ENCODE measurements around the gene ANAPC2. TPM values are rescaled to one million over a fixed set of nuclear protein-coding genes. Genes with fewer than 3 reads are reported as not detected.

The ANAPC2 gene
- total RNA-seq, 1 experiment from 2014 or later = 17.6 TPM

DNA sequence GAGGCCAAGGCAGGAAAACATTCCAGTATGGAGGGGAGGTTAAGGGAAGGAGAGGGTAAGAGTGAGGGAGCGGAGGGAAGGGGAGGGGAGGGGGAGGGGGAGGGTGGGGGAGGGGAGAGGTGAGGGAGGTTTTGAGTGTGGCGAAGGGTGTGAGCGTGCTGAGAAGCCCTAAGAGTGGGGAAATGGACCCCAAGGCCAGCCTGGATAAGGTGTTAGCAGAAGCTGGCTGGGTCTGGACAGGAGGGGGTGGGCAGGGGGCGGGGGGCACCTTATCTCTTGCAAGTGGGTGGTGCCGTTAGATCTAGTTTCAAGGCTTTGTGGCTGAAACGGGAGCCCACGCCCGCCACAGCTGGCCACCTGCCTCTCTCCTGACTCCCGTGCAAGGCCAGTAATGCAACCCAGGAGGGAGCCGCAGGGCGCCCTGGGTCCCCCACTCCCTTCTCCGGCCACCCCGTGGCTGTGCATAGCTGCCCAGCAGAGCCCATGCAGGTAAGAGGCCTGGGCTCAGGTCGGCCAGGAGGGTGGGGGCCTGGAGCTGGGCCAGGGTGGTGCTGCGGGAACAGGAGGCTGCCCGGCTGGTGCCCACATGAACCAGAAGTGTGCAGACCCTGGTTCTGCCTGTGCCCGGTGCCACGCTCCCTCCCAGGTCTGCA lies 39.6 kb upstream of the ANAPC2 start:
- DNase-seq (ENCODE audit: low read depth) = no peak

DNA sequence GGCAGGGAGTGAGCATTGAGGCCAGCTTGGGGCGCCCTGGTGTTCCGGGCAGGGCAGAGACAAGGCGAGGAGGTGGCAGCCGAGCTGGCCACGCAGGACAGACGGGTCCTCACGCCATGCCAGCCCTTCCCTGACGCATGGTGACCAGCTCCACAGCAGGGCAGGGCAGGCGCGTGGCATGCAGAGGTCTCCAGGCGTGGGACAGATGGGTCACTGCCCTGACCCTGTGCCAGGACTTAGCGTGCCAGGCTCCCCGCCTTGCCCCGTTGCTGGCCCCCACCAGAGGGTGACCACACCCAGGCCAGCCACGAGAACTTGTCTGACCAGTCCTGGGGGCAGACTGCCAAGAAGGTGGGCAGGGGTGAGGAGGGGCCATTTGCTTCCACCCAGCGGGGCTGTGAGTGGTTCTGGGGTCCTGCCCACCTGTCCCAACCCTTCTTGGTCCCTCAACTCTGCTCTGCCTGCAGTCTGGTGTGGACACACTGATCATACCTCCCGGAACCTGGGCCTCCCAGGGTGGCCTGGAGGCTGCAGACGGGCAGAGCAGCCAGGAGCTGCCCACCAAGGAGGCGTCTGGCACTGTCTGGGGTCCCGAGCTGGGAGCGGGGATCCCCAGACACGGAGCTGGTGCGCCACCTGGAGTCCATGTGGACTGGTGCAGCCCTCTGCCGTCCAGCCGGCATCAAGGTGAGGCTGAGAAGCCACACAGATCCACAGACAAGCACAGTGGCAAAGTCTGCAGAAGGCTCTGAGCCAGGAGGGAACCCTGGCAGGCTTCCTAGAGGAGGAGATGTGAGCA lies 38.9 kb upstream of the ANAPC2 start, which contains the start of gene RNF224:
Gene RNF224 (plus strand): TSS at position 449 of the 799 bp plus-strand sequence. CDS start 834 bp downstream, outside the sequence.
- peak; percentile 80 for DNase-seq (ENCODE audit: low read depth)

DNA sequence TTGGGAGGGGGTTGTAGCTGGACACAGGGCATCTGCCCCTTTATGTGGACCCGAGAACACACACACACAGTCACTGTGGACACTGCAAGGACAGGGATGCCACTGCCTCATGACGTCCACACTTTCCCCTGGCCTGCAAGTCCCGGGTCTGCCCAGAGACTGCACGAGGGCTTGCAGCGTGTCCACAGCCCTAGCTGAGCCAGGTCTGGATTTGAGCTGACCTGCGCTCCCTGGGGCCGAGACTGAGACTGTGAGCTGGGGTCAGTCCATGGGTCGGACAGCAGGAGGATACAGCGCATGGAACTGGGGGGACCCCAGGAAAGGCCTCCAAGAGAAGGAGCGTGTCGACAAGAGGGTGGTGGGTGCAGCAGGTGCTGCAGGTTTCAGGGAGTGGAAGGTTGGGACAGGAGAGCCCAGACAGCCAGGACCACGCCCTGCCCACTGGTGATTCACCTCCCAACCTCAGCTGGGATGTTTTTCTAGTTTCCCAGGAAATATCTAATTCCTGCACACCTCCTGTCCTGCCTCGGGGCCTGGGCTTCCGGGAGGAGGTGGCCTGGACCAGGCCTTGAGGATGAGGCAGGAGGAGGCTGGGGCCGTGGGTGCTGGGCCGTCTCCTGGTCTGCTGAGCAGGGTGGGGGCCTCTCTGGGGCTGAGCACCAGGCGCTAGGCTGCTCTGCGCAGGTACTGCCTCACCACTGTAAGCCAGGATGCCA lies 38.1 kb upstream of the ANAPC2 start:
- DNase-seq (ENCODE audit: low read depth) = peak; percentile 84

DNA sequence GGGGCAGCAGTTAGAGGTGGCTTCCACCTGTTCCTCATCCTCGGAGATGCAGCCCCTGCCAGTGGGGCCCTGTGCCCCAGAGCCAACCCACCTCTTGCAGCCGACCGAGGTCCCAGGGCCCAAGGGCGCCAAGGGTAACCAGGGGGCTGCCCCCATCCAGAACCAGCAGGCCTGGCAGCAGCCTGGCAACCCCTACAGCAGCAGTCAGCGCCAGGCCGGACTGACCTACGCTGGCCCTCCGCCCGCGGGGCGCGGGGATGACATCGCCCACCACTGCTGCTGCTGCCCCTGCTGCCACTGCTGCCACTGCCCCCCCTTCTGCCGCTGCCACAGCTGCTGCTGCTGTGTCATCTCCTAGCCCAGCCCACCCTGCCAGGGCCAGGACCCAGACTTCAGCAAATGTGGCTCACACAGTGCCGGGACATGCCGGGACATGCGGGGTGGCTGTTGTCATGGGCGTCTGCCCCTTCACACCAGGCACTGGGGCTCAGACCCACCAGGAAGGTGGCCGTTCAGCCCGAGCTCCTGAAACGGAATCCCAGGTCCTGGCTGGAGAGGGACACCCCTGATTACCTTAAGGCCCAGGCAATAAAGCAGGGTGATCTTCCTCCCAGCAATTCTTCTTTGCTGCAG lies 37.5 kb upstream of the ANAPC2 start:
- no peak for DNase-seq (ENCODE audit: low read depth)

DNA sequence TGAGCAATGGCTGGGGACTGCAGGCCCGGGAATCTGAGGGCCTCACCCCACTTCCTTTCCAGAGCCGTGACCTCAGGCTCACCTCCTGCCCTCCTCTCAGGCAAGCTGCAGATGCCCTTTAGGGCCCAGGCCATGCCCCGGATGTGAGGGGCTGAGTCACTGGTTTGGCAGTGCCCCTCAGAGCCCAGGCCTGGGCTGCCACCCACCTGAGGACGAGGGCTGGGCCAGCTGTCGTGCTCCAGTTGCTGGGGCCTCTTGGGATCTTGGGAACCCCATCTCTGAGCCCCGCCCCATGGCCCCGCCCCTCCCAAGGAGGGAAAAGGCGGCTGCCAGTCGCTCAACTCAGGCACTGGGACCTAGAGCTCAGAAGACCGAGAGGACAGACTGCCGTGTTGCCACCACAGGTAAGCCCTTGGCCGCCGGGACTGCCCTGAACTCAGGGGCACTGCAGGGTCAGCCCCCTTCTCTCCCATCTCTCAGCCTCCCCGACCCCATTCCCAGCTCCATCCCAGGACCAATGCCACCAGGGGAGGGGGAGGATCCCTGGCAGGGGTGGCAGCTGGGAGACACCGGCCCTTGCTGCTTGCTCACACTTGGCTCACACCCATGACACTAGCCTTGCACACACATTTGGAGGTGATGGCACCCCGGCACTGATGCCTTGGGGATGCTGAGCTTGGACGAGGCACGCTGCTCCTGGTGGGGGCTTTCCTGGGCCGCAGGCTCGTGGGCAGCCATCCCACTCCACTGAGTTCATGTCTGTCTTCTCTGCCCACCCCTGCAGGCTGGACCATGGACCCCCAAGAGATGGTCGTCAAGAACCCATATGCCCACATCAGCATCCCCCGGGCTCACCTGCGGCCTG lies 36.7 kb upstream of the ANAPC2 start, which contains the start of gene CYSRT1:
Gene CYSRT1 (plus strand): TSS at position 345 of the 865 bp plus-strand sequence. CDS start 448 bp downstream, at position 793.
- DNase-seq (ENCODE audit: low read depth) = no peak

DNA sequence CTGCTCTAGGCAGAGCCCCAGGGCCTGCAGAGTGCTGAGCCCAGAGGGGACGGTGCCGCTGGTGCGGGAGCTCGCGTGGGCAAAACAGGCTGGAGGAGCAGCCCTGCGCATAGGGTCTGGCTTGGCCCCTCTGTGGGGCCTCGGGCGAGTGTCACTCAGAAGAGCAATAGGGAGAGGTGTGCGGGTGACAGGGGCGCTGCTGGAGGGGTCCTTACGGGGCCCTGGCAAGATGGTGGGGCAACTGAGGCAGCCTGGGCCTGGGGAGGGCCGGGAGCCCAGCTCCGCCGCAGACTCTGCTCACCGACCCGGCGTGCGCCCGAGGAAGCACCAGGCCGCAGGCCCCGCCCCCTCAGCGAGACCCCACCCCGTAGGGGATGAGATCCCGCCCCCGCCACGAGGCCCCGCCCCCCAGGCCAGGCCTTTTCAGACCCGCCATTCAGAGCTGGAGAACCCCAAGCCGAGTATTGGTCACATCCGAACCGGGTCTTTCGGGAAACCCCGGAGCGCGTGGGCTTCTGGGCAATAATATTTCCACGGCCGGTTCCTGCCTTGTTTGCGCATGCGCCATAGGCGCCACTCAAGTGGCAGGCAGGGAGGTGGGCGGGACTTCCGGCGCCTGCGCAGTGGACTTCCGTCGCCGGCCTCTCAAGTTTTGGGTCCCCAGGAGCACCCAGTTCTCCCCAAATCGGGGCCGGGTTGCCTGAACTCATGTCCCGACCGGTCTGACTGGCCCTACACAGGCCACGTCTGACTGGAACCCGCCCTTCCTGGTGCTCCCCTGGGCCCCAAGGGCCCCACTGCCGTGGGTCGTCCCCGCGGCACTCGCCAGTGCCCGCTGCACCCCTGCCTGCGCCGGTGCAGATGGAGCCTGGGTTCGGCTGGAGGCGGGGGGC lies 35.0 kb upstream of the ANAPC2 start:
- peak; percentile 98 for DNase-seq (ENCODE audit: low read depth)

DNA sequence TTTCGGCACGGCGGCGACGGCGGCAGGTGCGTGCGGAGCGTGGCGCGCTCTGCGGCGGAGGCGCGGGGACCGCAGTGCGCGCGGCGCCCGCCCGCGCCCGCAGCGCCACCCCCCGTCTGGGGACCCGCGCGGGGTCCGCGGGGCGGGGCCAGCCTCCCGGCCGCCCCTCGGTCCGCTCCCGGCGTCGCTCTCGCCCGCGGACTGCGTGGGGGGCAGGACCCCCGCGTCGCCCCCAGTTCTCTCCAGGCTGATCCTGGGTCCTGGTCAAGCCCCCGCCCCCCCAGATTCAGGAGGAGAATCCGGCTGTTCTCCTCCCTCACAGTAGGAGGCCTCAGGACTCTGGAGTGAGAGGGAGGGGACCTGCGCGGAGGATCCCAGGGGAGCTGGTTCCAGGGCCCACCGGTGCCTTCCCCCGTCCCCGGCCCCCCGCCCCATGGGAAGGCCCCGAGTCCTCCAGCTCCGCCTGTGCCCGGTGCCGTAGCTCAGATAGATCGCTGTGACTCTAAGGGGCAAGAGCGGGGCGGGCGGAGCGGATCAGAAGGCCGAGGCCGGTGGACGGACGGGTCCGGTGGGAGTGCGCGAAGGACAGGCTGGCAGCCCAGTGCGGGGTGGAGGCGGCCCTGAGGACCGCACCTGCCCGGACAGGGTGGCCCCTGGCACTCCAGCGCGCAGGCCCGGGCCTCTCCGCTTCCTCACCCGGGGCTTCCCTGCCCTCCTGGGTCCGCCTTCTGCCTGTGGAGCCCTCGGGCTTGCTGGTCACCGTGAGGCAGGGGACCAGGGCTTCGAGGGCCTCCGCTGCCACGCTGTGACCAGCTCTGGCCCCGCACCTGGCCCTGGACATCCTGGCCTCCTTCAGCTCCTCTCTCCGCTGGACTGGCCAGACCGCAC lies 34.1 kb upstream of the ANAPC2 start, which contains the start of gene RNF208:
Gene RNF208 (minus strand): TSS at position 51 of the 888 bp plus-strand sequence. CDS start 1,028 bp downstream, outside the sequence.
- no peak for DNase-seq (ENCODE audit: low read depth)

DNA sequence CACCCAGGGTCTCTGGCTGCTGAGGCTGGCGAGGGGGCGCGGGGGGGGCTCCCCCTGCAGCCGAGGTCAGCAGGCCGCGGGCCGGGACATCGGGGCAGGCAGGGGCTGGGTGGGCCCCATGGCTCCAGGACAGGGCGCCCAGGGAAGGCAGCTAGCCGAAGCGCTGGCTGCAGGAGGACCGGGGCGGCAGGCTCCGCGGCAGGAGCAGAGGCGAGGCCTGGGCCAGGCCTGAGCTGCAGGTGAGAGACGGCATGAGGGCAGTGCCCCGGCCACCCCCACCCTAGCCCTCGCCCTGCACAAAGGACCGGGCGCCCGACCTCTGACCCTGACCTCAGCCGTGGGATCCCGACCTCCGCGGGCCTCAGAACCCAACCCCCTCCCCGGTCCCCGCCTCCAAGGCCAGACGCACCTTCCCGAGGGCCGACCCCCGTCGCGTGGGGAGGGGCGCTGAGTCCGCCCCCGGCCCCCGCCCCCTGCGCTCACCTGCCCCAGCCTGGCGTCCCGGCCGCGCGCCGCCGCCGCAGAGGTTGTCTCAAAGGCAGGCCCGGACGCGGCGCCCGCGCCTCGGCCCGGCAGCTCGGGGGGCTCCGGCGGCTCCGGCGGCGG lies 33.2 kb upstream of the ANAPC2 start:
- DNase-seq (ENCODE audit: low read depth) = no peak

DNA sequence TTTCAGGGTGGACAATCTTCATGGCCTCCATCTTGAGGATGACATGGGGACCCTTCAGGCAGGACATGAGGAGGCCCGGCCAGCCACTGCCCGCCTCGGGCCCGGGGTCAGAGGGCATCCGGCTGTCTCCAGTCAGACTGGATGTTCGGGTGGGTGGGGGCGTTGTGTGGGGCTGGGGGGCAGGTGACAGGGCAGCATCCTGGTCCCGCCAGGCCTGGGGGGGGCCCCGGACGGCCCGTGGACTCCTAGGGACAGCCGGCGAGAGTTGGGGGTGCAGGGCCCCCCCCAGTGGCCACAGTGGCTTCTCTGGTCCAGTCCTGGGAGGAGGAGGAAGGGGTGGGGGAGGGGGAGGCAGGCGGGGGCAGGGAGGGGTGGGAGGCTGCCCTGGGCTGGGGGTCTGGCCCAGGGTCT lies 32.7 kb upstream of the ANAPC2 start:
- no peak for DNase-seq (ENCODE audit: low read depth)

DNA sequence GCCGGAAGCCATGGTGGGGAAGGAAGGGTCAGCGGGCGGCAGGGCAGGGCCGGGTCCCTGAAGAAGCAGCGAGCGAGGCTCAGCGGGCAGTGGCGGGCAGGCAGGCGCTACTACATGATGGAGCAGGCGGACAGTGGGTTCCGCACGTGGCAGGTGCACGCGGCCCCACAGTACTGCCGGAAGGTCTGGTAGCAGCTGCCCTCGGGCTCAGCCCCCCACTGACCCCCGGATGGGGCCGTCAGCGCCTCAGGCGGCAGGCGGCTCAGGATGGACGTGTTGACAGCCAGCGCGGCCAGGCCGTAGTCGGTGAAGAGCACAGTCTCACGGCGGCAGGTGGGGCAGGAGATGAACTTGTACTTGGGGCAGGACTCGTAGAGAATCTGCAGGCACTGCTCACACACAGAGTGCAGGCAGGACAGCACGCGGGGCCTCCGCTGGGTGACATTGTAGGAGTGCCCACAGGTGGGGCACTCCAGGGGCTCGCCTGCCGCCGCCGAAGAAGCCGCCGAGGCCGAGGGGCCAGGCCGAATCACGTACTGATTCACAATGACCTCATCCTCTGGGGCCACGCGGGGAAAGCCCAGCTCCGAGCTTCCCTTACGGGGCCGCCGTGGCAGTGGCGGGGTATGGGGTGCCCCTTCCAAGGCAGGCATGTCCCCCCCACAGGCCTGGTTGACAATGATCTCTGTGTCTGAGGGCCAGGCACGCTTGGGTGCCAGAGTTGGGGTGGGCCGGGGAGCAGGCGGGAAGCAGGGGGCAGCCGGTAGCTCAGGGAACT lies 32.1 kb upstream of the ANAPC2 start:
- DNase-seq (ENCODE audit: low read depth) = no peak

DNA sequence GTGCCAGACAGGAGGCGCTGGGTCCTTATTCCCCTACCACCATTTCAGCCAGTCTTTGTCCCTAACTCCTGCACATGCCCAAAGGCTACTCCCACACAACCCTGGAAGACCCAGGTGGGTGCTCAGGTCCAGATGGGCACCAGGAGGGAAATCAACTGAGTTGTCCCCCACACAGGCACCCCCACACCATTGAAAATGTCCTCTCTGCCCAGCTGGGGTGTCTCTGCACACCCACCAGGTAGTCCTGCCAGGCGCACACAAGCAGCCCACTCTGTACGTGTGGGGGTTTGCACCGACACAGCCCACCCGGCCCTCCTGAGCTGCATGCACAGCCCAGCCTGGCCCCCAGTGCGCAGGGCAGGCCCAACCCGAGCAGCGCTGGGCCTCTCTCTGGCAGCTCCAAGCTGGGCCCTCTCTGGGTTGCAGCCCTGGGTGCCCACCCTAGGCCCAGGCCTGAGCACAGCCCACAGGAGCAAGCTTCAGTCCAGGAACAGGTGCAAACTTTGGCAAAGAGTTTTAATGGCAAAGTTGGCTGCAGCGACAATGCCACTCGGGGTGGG lies 31.5 kb upstream of the ANAPC2 start:
- DNase-seq (ENCODE audit: low read depth) = no peak

DNA sequence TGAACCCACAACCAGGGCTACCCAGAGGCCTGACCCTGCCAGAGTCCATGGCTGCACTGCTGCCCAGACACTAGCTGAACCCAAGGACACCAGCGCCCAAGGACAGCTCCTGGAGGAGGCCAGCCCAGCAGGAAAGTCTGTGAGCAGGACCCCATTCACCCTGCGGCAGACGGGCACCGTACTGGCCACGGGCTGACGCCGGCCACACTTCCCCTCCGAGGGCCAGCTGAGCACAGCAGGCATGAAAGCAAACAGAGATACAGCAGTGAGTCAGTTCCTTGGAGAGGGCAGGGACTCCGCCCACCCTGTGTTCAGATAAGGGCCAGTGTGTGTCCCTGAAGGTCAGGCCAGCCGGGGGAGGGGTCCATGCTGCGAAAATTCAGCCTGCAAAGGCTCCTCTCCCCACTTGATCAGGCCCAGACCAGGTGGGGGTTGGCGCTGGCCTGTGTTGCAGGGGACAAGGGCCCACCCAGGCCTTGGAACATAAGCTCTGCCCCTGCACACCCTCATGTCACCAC lies 30.5 kb upstream of the ANAPC2 start:
- DNase-seq (ENCODE audit: low read depth) = peak; percentile 59

DNA sequence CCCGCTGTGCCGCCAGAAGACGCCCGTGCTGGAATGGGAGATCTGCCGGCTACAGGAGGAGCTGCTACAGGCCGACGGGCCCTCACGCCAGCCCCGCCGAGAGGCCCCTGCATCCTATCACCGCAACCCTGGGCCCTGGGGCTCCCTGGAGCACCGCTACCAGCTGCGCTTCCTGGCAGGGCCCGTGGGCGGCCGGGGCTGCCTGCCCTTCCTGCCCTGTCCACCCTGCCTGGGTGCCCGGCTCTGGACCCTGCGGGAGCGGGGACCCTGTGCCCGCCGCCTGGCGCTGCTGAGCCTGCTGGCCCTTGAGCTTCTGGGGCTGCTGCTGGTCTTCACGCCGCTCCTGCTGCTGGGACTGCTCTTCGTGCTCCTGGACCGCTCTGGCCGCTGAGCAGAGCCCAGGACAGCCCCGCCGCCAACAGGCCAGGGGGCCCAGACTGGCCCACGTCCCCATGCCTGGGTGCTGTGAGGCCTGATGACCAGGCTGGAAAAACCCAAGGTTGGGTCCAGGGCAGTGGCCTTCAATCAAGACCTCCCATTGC lies 29.9 kb upstream of the ANAPC2 start:
- no peak for DNase-seq (ENCODE audit: low read depth)

DNA sequence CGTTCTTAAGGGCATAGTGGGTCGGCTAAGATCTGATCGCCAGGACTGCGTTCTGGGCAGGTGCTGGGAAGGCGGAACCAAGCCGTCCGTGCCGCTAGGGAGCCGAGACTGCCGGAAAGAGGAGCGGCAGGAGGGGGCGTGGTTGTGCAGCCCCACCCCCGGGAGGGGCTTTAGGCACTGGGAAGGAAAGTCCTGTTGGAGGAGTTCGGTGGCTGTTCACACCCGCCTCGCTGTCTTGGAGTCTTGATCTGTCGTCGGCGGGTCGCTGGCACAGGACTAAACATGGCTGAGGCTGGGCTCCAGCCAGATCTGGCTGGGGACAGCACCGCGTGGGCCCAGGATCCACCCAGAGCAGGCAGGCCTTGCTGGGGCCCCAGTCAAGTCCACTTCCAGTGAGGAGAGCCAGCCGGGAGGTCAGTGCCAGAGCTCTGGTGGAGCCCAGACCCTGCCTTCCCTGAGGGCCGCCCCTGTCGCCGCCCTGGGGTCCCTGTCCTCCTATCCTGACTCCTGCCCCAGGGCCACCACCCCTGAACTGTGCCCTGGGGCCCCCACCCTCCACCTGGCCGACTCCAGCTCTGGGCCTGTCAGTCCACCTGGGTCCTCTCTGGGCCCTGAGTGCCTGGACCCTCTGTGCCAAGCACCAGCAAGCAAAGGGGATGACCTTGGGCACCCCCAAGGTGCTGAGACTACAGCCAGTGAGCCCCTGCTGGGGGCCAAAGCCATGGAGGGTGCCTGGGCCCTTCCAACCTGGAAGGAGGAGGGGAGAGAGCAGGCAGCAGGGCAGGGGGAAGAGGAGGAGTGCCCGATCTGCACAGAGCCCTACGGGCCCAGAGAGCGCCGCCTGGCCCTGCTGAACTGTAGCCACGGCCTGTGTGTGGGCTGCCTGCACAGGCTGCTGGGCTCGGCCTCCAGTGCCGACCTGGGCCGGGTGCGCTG lies 29.2 kb upstream of the ANAPC2 start:
- no peak for DNase-seq (ENCODE audit: low read depth)

DNA sequence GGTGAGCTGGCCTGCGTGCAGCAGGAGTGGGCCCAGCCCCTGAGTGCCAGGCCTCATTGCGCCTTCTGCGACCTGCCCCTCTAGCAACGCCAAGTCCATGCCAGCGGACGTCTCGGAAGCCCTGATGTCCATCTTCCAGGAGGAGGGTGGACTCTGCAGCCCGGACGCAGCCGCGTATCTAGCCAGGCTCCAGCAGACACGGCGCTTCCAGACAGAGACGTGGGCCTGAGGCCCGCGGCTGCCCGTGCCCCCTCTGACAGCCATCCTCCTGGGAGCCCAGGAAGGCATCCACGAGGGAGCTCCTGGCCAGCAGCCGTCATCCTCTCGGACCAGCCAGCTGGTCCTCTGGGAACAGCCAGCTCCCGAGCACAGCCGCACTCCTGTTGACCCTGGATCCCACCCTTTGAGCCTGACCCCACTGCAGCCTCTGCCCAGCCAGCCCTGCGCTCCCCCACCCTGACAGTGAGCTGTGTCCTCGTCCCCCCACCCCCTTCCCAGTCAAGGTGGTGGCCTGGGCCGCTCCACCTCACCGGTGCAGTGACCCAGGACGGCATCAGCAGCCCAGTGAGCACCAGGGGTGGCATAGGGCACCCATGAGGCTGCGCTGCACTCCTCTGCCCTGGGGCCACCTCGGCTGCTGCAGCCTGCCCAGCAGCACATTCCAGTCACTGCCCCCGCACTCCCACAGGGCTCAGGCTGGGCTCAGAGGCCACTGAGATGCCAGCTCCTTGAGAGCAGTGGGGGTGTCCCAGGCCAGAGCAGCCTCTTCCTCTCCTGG lies 28.0 kb upstream of the ANAPC2 start:
- no peak for DNase-seq (ENCODE audit: low read depth)

All from M059J (cell line).